ENCODE data around the gene FOXL2NB.
A peak's percentile ranks its signal among the peaks of the same experiment; 100 is the strongest.

FOXL2NB gene

DNA sequence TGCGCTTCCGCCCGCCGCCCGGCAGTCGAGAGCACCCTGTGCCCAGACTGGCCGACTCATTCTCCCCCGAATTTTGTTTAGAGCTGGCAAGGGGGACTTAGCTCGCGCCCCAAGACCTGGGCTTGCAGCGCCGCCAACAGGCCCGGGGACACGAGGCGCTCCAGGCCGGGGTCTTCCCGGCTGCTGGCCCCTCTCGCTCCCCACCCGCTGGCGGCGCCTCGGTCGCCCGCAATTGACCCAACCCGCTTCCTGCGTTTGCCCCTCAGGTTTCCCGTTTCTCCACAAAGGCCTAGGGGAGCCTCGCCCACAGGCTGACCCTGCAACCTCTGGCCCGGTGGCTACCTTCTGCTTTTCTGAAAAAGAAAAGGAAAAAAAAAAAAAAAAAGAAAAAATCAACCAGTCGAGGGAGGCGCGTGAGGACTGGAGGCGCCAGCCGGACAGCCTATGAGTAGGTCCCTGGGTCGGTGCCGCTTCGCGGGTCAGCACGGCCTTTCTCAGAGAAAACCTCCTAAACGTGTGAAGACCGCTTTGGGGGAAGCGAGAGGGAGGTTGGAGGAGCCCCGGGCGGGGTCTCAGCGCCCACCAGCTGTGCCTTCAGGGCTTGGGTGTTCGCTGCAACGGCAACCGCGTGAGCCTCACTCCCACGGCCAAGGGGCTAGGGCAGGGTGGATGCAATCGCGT, 7.3 kb upstream of the FOXL2NB start:
- no peaks in the 10 kb centered on the region for H3K36me3 ChIP-seq (ENCODE audit: control insufficient read depth in 1 of 2, insufficient read depth in 2 of 2, low read length in 2 of 2)
- H3K18ac ChIP-seq (ENCODE audit: low read length) = no peak overlapping the region
- H3K23ac ChIP-seq (ENCODE audit: low read length) = no peak overlapping the region
- H3K4me3 ChIP-seq (ENCODE audit: low read depth, low read length) = no peak overlapping the region
- peaks cover 4% of the 10 kb centered on the region for H3K9me3 ChIP-seq (ENCODE audit: insufficient read depth, low read depth, low read length)
- no peak overlapping the region for H2BK12ac ChIP-seq (ENCODE audit: low read length)
- H2AFZ ChIP-seq (ENCODE audit: insufficient read depth, low read length, poor library complexity) = no peak overlapping the region
- H3K79me2 ChIP-seq (ENCODE audit: control insufficient read depth, insufficient read depth, low read length, poor library complexity) = no peaks in the 10 kb centered on the region
- WGBS (ENCODE audit: extremely low coverage, insufficient coverage, insufficient read length) = no CpG with 5 or more reads among the region's 52 CpGs
- DNase-seq = no peak
- H4K91ac ChIP-seq (ENCODE audit: low read depth, low read length) = no peak overlapping the region
- no peak overlapping the region for H3K9ac ChIP-seq (ENCODE audit: low read length)
- no peaks in the 10 kb centered on the region for H3K79me1 ChIP-seq (ENCODE audit: low read length)
- H3K27me3 ChIP-seq (ENCODE audit: insufficient read depth, low read length) = peaks cover 66% of the 10 kb centered on the region
- H4K8ac ChIP-seq (ENCODE audit: low read depth, low read length) = no peak overlapping the region
- no peak overlapping the region for H3K14ac ChIP-seq (ENCODE audit: low read length)
- H3K4ac ChIP-seq (ENCODE audit: low read depth, low read length) = no peak overlapping the region
- H2BK5ac ChIP-seq (ENCODE audit: low read depth, low read length, poor library complexity) = no peak overlapping the region
- no peak overlapping the region for H3K27ac ChIP-seq (ENCODE audit: low read depth, low read length)
- H2BK120ac ChIP-seq (ENCODE audit: insufficient read depth, low read length, poor library complexity) = no peak overlapping the region
- H2AK5ac ChIP-seq (ENCODE audit: low read length) = no peak overlapping the region
- no peak overlapping the region for H4K12ac ChIP-seq (ENCODE audit: low read depth, low read length)
- peak overlapping the region; percentile 5 for H3K4me2 ChIP-seq (ENCODE audit: low read length)
- H3K4me1 ChIP-seq (ENCODE audit: control insufficient read depth in 1 of 2, insufficient read depth in 2 of 2, low read length in 2 of 2) = peaks cover 12% of the 10 kb centered on the region in 2 experiments

DNA sequence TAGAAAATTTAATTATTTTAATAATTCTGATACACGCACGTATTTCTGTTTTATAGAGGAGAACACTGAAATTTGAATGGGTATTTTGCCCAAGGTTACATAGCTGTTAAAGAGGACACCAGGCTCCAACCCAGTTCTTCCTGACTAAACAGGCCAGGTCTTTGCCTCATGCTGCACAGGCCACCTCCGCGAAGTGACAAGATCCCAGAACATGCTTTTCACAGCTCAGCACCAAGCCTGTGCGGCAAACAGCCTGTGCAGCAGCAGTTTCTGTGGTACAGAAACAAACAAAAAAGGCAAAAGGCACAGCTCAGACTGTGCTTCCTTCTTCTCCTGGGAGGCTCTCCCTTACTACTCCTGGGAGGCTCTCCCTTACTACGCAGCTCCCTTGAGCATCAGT, 6.6 kb upstream of the FOXL2NB start:
- no peak overlapping the region for H3K14ac ChIP-seq (ENCODE audit: low read length)
- no peak overlapping the region for H3K4me3 ChIP-seq (ENCODE audit: low read depth, low read length)
- H3K23ac ChIP-seq (ENCODE audit: low read length) = no peak overlapping the region
- H4K91ac ChIP-seq (ENCODE audit: low read depth, low read length) = no peak overlapping the region
- H2BK5ac ChIP-seq (ENCODE audit: low read depth, low read length, poor library complexity) = no peak overlapping the region
- no peak overlapping the region for H3K4ac ChIP-seq (ENCODE audit: low read depth, low read length)
- H2AK5ac ChIP-seq (ENCODE audit: low read length) = no peak overlapping the region
- H3K9me3 ChIP-seq (ENCODE audit: insufficient read depth, low read depth, low read length) = peaks cover 11% of the 10 kb centered on the region
- no peaks in the 10 kb centered on the region for H3K79me2 ChIP-seq (ENCODE audit: control insufficient read depth, insufficient read depth, low read length, poor library complexity)
- no peak overlapping the region for H2BK120ac ChIP-seq (ENCODE audit: insufficient read depth, low read length, poor library complexity)
- H4K12ac ChIP-seq (ENCODE audit: low read depth, low read length) = no peak overlapping the region
- no peak overlapping the region for H2BK12ac ChIP-seq (ENCODE audit: low read length)
- H3K36me3 ChIP-seq (ENCODE audit: control insufficient read depth in 1 of 2, insufficient read depth in 2 of 2, low read length in 2 of 2) = no peaks in the 10 kb centered on the region
- no CpG with 5 or more reads among the region's 6 CpGs for WGBS (ENCODE audit: extremely low coverage, insufficient coverage, insufficient read length)
- H3K4me1 ChIP-seq (ENCODE audit: control insufficient read depth in 1 of 2, insufficient read depth in 2 of 2, low read length in 2 of 2) = peaks cover 19 to 20% of the 10 kb centered on the region in 2 experiments
- peaks cover 73% of the 10 kb centered on the region for H3K27me3 ChIP-seq (ENCODE audit: insufficient read depth, low read length)
- H3K27ac ChIP-seq (ENCODE audit: low read depth, low read length) = no peak overlapping the region
- H3K79me1 ChIP-seq (ENCODE audit: low read length) = no peaks in the 10 kb centered on the region
- no peak overlapping the region for H3K9ac ChIP-seq (ENCODE audit: low read length)
- DNase-seq = no peak
- no peak overlapping the region for H2AFZ ChIP-seq (ENCODE audit: insufficient read depth, low read length, poor library complexity)
- H3K18ac ChIP-seq (ENCODE audit: low read length) = no peak overlapping the region
- H3K4me2 ChIP-seq (ENCODE audit: low read length) = no peak overlapping the region
- no peak overlapping the region for H4K8ac ChIP-seq (ENCODE audit: low read depth, low read length)

DNA sequence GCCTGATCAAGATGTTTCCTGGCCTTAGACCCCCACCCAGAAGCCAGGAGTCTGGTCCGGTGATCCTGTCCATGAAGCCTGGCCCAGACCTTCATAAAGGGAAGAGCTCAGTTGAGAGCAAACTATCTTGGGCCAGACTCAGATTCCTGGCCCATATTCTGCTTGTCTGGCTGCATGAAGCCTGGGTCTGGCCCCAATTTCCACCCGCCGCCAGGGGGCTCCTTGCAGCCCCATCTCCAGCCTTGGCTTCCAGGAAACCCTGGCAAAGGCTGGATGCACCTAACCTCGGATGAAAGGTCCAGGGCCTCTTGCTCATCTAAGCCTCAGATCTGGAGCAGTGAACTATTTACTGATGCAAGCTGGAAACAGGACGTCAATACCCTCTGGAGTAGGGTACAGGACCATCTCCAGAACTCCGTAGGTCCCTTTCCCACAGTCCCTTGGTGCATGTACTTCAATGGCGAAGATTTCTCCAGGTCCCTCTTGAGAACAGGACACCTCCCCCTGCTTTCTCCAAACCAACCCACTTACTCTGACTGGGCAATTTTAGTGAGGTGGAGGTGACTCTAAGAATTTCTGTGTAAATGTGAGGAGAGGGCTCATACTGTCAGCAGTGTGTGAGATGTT, 5.6 kb upstream of the FOXL2NB start:
- H3K4me1 ChIP-seq (ENCODE audit: control insufficient read depth in 1 of 2, insufficient read depth in 2 of 2, low read length in 2 of 2) = peaks cover 22% of the 10 kb centered on the region in 2 experiments
- WGBS (ENCODE audit: extremely low coverage, insufficient coverage, insufficient read length) = no CpG with 5 or more reads among the region's 7 CpGs

DNA sequence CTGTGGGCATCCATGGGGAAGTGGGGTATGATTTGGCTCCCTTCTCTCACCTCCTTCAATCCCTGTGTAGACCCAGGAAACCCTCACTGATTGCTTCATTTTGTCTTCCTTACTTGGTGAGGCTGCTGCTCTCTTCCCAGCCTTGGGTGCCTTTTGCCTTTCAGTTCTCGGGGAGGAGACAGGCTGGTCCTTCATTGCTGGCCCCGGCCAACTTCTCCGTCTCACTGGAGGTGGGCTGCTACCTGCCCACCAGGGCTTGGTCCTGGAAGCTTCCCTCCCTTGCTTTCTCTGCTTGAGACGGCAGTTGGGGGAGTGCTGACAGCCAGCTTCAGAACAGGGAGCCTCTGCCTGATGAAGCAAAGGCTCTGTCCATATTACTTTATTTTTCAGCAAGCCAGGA, 4.7 kb upstream of the FOXL2NB start:
- H2BK5ac ChIP-seq (ENCODE audit: low read depth, low read length, poor library complexity) = no peak overlapping the region
- no peak overlapping the region for H4K8ac ChIP-seq (ENCODE audit: low read depth, low read length)
- no peak overlapping the region for H4K91ac ChIP-seq (ENCODE audit: low read depth, low read length)
- H3K9ac ChIP-seq (ENCODE audit: low read length) = no peak overlapping the region
- H2BK12ac ChIP-seq (ENCODE audit: low read length) = no peak overlapping the region
- no peak overlapping the region for H3K4me2 ChIP-seq (ENCODE audit: low read length)
- no peak overlapping the region for H3K4me3 ChIP-seq (ENCODE audit: low read depth, low read length)
- no peak overlapping the region for H4K12ac ChIP-seq (ENCODE audit: low read depth, low read length)
- H2AK5ac ChIP-seq (ENCODE audit: low read length) = no peak overlapping the region
- H2AFZ ChIP-seq (ENCODE audit: insufficient read depth, low read length, poor library complexity) = no peak overlapping the region
- no peaks in the 10 kb centered on the region for H3K79me1 ChIP-seq (ENCODE audit: low read length)
- no peak overlapping the region for H3K4ac ChIP-seq (ENCODE audit: low read depth, low read length)
- H3K79me2 ChIP-seq (ENCODE audit: control insufficient read depth, insufficient read depth, low read length, poor library complexity) = no peaks in the 10 kb centered on the region
- peaks cover 9% of the 10 kb centered on the region for H3K9me3 ChIP-seq (ENCODE audit: insufficient read depth, low read depth, low read length)
- H3K27me3 ChIP-seq (ENCODE audit: insufficient read depth, low read length) = peaks cover 81% of the 10 kb centered on the region
- H3K14ac ChIP-seq (ENCODE audit: low read length) = no peak overlapping the region
- peaks cover 23 to 25% of the 10 kb centered on the region in 2 experiments for H3K4me1 ChIP-seq (ENCODE audit: control insufficient read depth in 1 of 2, insufficient read depth in 2 of 2, low read length in 2 of 2)
- H3K18ac ChIP-seq (ENCODE audit: low read length) = no peak overlapping the region
- no peak for DNase-seq
- WGBS (ENCODE audit: extremely low coverage, insufficient coverage, insufficient read length) = no CpG with 5 or more reads among the region's 4 CpGs
- no peak overlapping the region for H3K27ac ChIP-seq (ENCODE audit: low read depth, low read length)
- H3K36me3 ChIP-seq (ENCODE audit: control insufficient read depth in 1 of 2, insufficient read depth in 2 of 2, low read length in 2 of 2) = no peaks in the 10 kb centered on the region
- no peak overlapping the region for H3K23ac ChIP-seq (ENCODE audit: low read length)
- no peak overlapping the region for H2BK120ac ChIP-seq (ENCODE audit: insufficient read depth, low read length, poor library complexity)

More for the DNA sequence above, 5.6 kb upstream of the FOXL2NB start:
- Histone ChIP-seq H2BK12ac (ENCODE audit: low read length) (no peak overlapping the region), H3K9me3 (ENCODE audit: insufficient read depth, low read depth, low read length) (peaks cover 11% of the 10 kb centered on the region), H2AK5ac (ENCODE audit: low read length) (no peak overlapping the region), H3K4ac (ENCODE audit: low read depth, low read length) (no peak overlapping the region), H3K14ac (ENCODE audit: low read length) (no peak overlapping the region), H4K8ac (ENCODE audit: low read depth, low read length) (no peak overlapping the region), H4K12ac (ENCODE audit: low read depth, low read length) (no peak overlapping the region), H3K23ac (ENCODE audit: low read length) (no peak overlapping the region), H3K9ac (ENCODE audit: low read length) (no peak overlapping the region), H3K27ac (ENCODE audit: low read depth, low read length) (no peak overlapping the region), H3K4me2 (ENCODE audit: low read length) (no peak overlapping the region), H3K18ac (ENCODE audit: low read length) (no peak overlapping the region), H2BK120ac (ENCODE audit: insufficient read depth, low read length, poor library complexity) (no peak overlapping the region), H3K79me1 (ENCODE audit: low read length) (no peaks in the 10 kb centered on the region), H3K4me3 (ENCODE audit: low read depth, low read length) (no peak overlapping the region), H3K27me3 (ENCODE audit: insufficient read depth, low read length) (peaks cover 81% of the 10 kb centered on the region), H4K91ac (ENCODE audit: low read depth, low read length) (no peak overlapping the region), H2BK5ac (ENCODE audit: low read depth, low read length, poor library complexity) (no peak overlapping the region), H3K79me2 (ENCODE audit: control insufficient read depth, insufficient read depth, low read length, poor library complexity) (no peaks in the 10 kb centered on the region), H3K36me3 (ENCODE audit: control insufficient read depth in 1 of 2, insufficient read depth in 2 of 2, low read length in 2 of 2) (no peaks in the 10 kb centered on the region), H2AFZ (ENCODE audit: insufficient read depth, low read length, poor library complexity) (no peak overlapping the region)
- peak; percentile 49 to 76 for DNase-seq

All from trophoblast cell (in vitro differentiated cells and primary cell).